HL-60 (cell line): ENCODE data around the gene PITX1.

Experiments used
- CTCF ChIP-seq: IDR thresholded peaks from one replicate; pipeline ENCODE4 v1.5.1; 2011; ENCODE audit warnings: low read length, control low read depth, inconsistent platforms; ENCODE audit not compliant: insufficient read depth
- POLR2AphosphoS5 ChIP-seq: IDR thresholded peaks from 2 replicates; pipeline ENCODE4 v1.6.1; 2012; ENCODE audit warnings: low read depth
- TF ChIP-seq, protein P1 (sequence below): IDR thresholded peaks from 2 replicates; pipeline ENCODE4 v1.6.1; 2012; ENCODE audit warnings: low read depth; ENCODE audit not compliant: insufficient replicate concordance

DNA sequence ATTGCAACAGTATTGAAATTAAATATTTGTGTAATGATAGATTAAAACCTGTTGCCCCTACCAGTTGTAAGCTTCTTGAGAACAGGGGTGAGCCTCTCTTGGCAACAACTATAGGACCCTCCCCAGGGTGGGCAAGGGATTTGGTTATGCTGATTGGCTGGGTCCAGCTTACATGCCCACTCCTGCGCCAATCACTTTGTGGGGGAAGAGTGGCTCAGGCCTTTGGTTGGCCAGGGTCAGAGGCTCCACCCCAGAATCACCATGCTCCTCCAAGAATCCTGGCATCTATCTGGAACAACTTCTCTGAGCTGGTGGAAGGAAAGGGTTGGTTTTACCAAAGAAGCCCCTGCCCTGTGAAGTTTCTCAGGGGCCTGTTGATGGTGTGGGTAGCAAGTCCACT, 8.6 kb upstream of the PITX1 start:
- no peak for TF ChIP-seq CTCF
- TF ChIP-seq POLR2AphosphoS5: no peak
- TF ChIP-seq, protein P1, sequence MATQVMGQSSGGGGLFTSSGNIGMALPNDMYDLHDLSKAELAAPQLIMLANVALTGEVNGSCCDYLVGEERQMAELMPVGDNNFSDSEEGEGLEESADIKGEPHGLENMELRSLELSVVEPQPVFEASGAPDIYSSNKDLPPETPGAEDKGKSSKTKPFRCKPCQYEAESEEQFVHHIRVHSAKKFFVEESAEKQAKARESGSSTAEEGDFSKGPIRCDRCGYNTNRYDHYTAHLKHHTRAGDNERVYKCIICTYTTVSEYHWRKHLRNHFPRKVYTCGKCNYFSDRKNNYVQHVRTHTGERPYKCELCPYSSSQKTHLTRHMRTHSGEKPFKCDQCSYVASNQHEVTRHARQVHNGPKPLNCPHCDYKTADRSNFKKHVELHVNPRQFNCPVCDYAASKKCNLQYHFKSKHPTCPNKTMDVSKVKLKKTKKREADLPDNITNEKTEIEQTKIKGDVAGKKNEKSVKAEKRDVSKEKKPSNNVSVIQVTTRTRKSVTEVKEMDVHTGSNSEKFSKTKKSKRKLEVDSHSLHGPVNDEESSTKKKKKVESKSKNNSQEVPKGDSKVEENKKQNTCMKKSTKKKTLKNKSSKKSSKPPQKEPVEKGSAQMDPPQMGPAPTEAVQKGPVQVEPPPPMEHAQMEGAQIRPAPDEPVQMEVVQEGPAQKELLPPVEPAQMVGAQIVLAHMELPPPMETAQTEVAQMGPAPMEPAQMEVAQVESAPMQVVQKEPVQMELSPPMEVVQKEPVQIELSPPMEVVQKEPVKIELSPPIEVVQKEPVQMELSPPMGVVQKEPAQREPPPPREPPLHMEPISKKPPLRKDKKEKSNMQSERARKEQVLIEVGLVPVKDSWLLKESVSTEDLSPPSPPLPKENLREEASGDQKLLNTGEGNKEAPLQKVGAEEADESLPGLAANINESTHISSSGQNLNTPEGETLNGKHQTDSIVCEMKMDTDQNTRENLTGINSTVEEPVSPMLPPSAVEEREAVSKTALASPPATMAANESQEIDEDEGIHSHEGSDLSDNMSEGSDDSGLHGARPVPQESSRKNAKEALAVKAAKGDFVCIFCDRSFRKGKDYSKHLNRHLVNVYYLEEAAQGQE: no peak
